ENCODE data around the gene ISG20L2. TPM values are rescaled to one million over a fixed set of nuclear protein-coding genes. Genes with fewer than 3 reads are reported as not detected.

Gene ISG20L2
- total and polyA plus RNA-seq, 4 experiments from 2014 or later, result 11.4 to 53.1 (median 33.6) TPM

DNA sequence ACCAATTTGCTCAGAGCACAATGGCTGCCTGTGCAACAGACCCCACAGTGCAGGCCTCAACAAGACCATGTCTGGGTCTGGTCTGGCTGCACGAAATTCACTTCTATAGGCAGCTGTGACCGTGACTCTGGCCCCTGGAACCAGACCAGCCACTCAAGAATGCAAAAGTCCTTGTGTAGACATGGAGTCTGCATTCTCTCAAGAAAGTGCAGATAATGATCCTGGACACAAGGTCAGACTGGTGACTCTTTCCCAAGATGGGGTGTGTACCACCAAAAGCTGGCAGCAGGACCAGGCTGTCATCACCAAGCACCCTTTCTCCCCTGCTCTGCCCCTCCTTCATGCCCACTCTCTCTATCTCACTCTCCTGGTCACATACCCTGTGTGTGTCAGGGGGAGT is 7.4 kb downstream of the ISG20L2 start:
- Histone ChIP-seq H3K9me3 (ENCODE audit: control insufficient read depth in 1 of 2, low read length in 2 of 2) (no peaks in the 10 kb centered on the region), H3K27ac (ENCODE audit: low read depth, low read length) (no peak overlapping the region), H3K36me3 (ENCODE audit: insufficient read depth, low read length) (peaks cover 44% of the 10 kb centered on the region), H3K4me1 (ENCODE audit: insufficient read depth, low read length) (peaks cover 30% of the 10 kb centered on the region), H3K4me3 (ENCODE audit: low read length in 2 of 2) (no peak overlapping the region), H3K27me3 (ENCODE audit: insufficient read depth, low read length) (no peaks in the 10 kb centered on the region)
- Mint-ChIP-seq H3K27ac (no peak overlapping the region), H3K9me3 (no peaks in the 10 kb centered on the region), H3K4me3 (no peak overlapping the region), H3K36me3 (peaks cover 31 to 48% of the 10 kb centered on the region in 2 donors), H3K27me3 (no peaks in the 10 kb centered on the region), H3K4me1 (peaks cover 0 to 20% (median 13%) of the 10 kb centered on the region in 4 donors)
- intact Hi-C loops (cut with micrococcal nuclease), result no loop called here
- POLR2A ChIA-PET (ENCODE audit: partially characterized antibody), result interaction anchor here (1.2 to 1.6 kb wide), 2 partner anchors 14 to 20 kb away, joined by 3 to 4 read pairs; partner anchors contain the start of gene MRPL24
- CTCF ChIA-PET (ENCODE audit: partially characterized antibody), result interaction anchor here (0.9 to 14.1 kb wide), 3 partner anchors 10 to 33 kb away, joined by 3 to 146 read pairs (median 10); partner anchors contain the start of gene CRABP2
- no peak for DNase-seq

DNA sequence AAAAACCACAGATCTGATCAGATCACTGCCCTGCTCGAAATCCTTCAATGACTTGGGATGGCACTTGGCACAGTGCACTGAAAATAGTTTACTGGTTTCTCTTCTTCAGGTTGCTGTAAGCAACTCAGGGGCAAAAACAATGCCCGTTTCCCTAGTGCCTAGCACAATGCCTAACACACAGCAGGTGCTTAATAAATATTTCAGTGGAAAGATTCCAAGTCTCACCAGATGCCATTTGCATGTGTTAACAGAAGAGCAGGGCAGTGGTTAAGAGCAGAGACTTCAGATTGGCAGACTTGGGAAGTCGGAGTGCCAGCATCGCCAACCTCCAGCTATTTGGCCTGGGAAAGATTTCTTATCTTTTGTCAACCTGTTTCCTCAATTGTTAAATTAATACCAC is 11.2 kb downstream of the ISG20L2 start:
- CTCF ChIA-PET (ENCODE audit: partially characterized antibody), result interaction anchor here (1.5 to 14.1 kb wide), 3 partner anchors 9 to 29 kb away, joined by 6 to 146 read pairs (median 25); partner anchors contain the start of gene CRABP2
- Mint-ChIP-seq H3K4me1 (peaks cover 3 to 10% (median 6%) of the 10 kb centered on the region in 4 donors), H3K9me3 (no peaks in the 10 kb centered on the region), H3K4me3 (no peak overlapping the region), H3K27ac (no peak overlapping the region), H3K27me3 (no peaks in the 10 kb centered on the region), H3K36me3 (peaks cover 21 to 41% of the 10 kb centered on the region in 2 donors)
- H3K36me3 ChIP-seq (ENCODE audit: insufficient read depth, low read length), result peaks cover 16% of the 10 kb centered on the region
- H3K9me3 ChIP-seq (ENCODE audit: control insufficient read depth in 1 of 2, low read length in 2 of 2), result no peaks in the 10 kb centered on the region
- no peaks in the 10 kb centered on the region for H3K4me1 ChIP-seq (ENCODE audit: insufficient read depth, low read length)
- no peak overlapping the region for H3K4me3 ChIP-seq (ENCODE audit: low read length in 2 of 2)
- no peaks in the 10 kb centered on the region for H3K27me3 ChIP-seq (ENCODE audit: insufficient read depth, low read length)
- no peak overlapping the region for H3K27ac ChIP-seq (ENCODE audit: low read depth, low read length)
- POLR2A ChIA-PET (ENCODE audit: partially characterized antibody), result interaction anchor here (0.9 to 1.0 kb wide), 2 partner anchors 11 kb away, joined by 3 read pairs; partner anchors contain the start of genes CRABP2 and METTL25B
- DNase-seq, result no peak
- intact Hi-C loops (cut with micrococcal nuclease), result no loop called here

GRCh38 chr1:156714830-156715229 is 13.7 kb downstream of the ISG20L2 start:
- Mint-ChIP-seq H3K4me1 (peaks cover 3 to 8% (median 6%) of the 10 kb centered on the region in 4 donors), H3K27ac (peak overlapping the region in 2 of 7 donors; percentile 0 to 57)
- H3K27ac ChIP-seq (ENCODE audit: low read depth, low read length), result no peak overlapping the region

GRCh38 chr1:156712626-156713025 is 15.9 kb downstream of the ISG20L2 start:
- Histone ChIP-seq H3K9me3 (ENCODE audit: control insufficient read depth in 1 of 2, low read length in 2 of 2) (no peaks in the 10 kb centered on the region), H3K4me3 (ENCODE audit: low read length in 2 of 2) (no peak overlapping the region), H3K27me3 (ENCODE audit: insufficient read depth, low read length) (no peaks in the 10 kb centered on the region), H3K4me1 (ENCODE audit: insufficient read depth, low read length) (no peaks in the 10 kb centered on the region), H3K27ac (ENCODE audit: low read depth, low read length) (no peak overlapping the region), H3K36me3 (ENCODE audit: insufficient read depth, low read length) (no peaks in the 10 kb centered on the region)
- intact Hi-C loops (cut with micrococcal nuclease), result no loop called here
- no peak for DNase-seq
- peaks cover 3 to 20% (median 7%) of the 10 kb centered on the region in 4 donors for H3K4me1 Mint-ChIP-seq
- POLR2A ChIA-PET (ENCODE audit: partially characterized antibody), result interaction anchor here (1.2 kb wide), 1 partner anchor 8 kb away, joined by 3 read pairs; no protein-coding TSS in a partner anchor
- no peak overlapping the region for H3K27ac Mint-ChIP-seq
- H3K36me3 Mint-ChIP-seq, result peaks cover 10 to 16% of the 10 kb centered on the region in 2 donors
- CTCF ChIA-PET (ENCODE audit: partially characterized antibody), result interaction anchor here (4.1 to 14.1 kb wide), 2 partner anchors 14 to 24 kb away, joined by 22 to 146 read pairs; no protein-coding TSS in a partner anchor
- H3K27me3 Mint-ChIP-seq, result no peaks in the 10 kb centered on the region
- no peak overlapping the region for H3K4me3 Mint-ChIP-seq
- H3K9me3 Mint-ChIP-seq, result no peaks in the 10 kb centered on the region

More at GRCh38 chr1:156714830-156715229, 13.7 kb downstream of the ISG20L2 start:
- no peaks in the 10 kb centered on the region for H3K27me3 Mint-ChIP-seq
- no peaks in the 10 kb centered on the region for H3K9me3 Mint-ChIP-seq
- H3K4me3 ChIP-seq (ENCODE audit: low read length in 2 of 2), result no peak overlapping the region
- H3K4me1 ChIP-seq (ENCODE audit: insufficient read depth, low read length), result no peaks in the 10 kb centered on the region
- intact Hi-C loops (cut with micrococcal nuclease), result no loop called here
- no peaks in the 10 kb centered on the region for H3K9me3 ChIP-seq (ENCODE audit: control insufficient read depth in 1 of 2, low read length in 2 of 2)
- no peaks in the 10 kb centered on the region for H3K36me3 ChIP-seq (ENCODE audit: insufficient read depth, low read length)
- H3K4me3 Mint-ChIP-seq, result no peak overlapping the region
- no peaks in the 10 kb centered on the region for H3K27me3 ChIP-seq (ENCODE audit: insufficient read depth, low read length)
- DNase-seq, result no peak
- POLR2A ChIA-PET (ENCODE audit: partially characterized antibody), result interaction anchor here (0.7 to 1.6 kb wide), 4 partner anchors 11 to 25 kb away, joined by 3 to 7 read pairs (median 4); partner anchors contain the start of genes ISG20L2 and METTL25B
- H3K36me3 Mint-ChIP-seq, result peaks cover 10 to 22% of the 10 kb centered on the region in 2 donors
- CTCF ChIA-PET (ENCODE audit: partially characterized antibody), result interaction anchor here (2.3 to 14.1 kb wide), 3 partner anchors 9 to 27 kb away, joined by 20 to 146 read pairs (median 25); partner anchors contain the start of gene CRABP2

DNA sequence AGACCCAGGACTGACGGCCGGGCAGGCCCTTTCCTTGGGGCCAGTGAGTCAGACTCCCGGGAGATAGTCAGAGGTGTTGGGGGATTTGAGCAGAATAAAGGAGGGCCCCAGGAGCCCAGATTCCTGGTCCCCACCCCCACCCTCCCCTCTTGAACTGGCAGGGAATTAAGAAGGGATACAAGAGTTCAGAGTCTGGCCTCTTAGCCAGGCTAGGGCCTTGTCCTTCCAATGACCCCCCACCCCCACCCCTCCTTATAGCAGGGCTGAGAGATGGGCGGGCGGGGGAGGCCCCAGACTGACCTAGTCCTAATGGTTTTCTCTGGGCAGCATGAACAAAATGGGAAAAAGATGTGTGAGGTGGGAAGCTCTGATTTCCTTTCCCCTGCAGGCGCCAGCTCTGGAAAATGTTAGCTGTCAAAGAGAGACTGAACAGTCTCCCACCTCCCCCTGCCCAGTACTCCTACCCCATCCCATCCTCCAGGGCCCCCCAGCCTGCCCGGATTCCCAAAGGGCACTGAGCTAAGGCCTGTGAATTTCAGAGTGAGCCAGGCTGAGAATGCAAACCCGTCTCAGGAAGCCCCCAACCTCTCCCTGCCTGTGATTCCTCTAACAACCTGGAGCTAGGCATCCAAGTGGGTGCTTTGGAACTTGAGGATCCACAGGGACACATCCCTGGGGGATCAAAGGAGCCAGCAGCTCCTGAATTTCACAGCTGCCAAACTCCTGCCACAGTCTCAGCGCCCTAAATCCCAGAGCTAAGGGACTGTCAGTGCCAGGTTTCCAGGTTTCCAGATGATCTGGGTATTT is 17.4 kb downstream of the ISG20L2 start:
- CTCF ChIA-PET (ENCODE audit: partially characterized antibody), result interaction anchor here (0.7 to 14.1 kb wide), 8 partner anchors 10 to 87 kb away, joined by 3 to 146 read pairs (median 3); no protein-coding TSS in a partner anchor
- peak overlapping the region in 1 of 7 donors; percentile 23 for H3K27ac Mint-ChIP-seq

DNA sequence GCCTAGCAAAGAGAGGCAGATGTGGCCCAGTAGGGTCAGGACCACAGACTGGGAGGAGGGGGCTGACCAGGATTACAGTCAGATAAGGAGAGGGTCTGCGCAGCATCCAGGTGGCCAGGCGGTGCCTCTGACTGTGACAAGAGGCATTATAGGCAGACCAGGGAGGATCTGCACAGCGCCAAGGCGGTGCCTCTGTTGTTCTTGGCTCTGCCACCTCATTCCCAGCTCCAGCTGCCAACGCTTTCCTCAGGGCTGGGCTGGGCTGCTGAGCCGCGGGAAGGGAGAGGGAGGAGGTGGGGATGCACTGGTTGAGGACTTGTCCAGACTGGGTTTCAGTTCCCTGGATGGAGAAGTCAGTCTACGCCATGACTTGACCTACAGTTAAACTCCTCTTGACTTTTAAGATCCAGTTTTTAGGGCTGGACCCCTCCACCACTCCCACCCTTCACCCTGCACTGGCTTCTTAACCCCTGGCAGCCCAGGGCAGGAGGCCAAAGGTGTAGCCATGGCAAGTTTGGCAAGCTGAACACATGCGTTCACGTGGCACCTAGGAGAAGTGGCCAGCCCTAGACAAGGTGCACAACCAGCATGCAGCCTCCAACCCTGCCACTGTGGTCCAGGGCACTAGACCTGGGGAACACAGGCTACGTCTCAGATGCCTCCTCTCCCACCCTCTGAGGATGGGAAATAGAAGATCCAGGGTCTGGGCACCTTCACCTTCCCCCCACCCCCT is 18.6 kb downstream of the ISG20L2 start:
- no peak for DNase-seq
- ChIA-PET POLR2A (ENCODE audit: partially characterized antibody) (no interaction called here), CTCF (ENCODE audit: partially characterized antibody) (interaction anchor here (1.3 to 14.1 kb wide), 3 partner anchors 17 to 49 kb away, joined by 3 to 146 read pairs (median 22); no protein-coding TSS in a partner anchor)
- Histone ChIP-seq H3K4me1 (ENCODE audit: insufficient read depth, low read length) (peaks cover 26% of the 10 kb centered on the region), H3K36me3 (ENCODE audit: insufficient read depth, low read length) (no peaks in the 10 kb centered on the region), H3K27me3 (ENCODE audit: insufficient read depth, low read length) (no peaks in the 10 kb centered on the region), H3K9me3 (ENCODE audit: control insufficient read depth in 1 of 2, low read length in 2 of 2) (no peaks in the 10 kb centered on the region), H3K27ac (ENCODE audit: low read depth, low read length) (no peak overlapping the region), H3K4me3 (ENCODE audit: low read length in 2 of 2) (no peak overlapping the region)
- Mint-ChIP-seq H3K36me3 (peaks cover 0 to 5% of the 10 kb centered on the region in 2 donors), H3K4me3 (no peak overlapping the region), H3K27ac (peak overlapping the region in 2 of 7 donors; percentile 37 to 48), H3K27me3 (no peaks in the 10 kb centered on the region), H3K9me3 (no peaks in the 10 kb centered on the region), H3K4me1 (peaks cover 8 to 37% (median 20%) of the 10 kb centered on the region in 4 donors)
- intact Hi-C loops (cut with micrococcal nuclease), result loop anchor here (10.0 kb wide), 1 partner anchor 85 kb away; no protein-coding TSS in a partner anchor

More for the DNA sequence above, 17.4 kb downstream of the ISG20L2 start:
- Mint-ChIP-seq H3K36me3 (peaks cover 6 to 11% of the 10 kb centered on the region in 2 donors), H3K4me3 (no peak overlapping the region), H3K27me3 (no peaks in the 10 kb centered on the region), H3K4me1 (peaks cover 11 to 30% (median 16%) of the 10 kb centered on the region in 4 donors), H3K9me3 (no peaks in the 10 kb centered on the region)
- H3K4me3 ChIP-seq (ENCODE audit: low read length in 2 of 2), result no peak overlapping the region
- no peaks in the 10 kb centered on the region for H3K27me3 ChIP-seq (ENCODE audit: insufficient read depth, low read length)
- no peaks in the 10 kb centered on the region for H3K36me3 ChIP-seq (ENCODE audit: insufficient read depth, low read length)
- intact Hi-C loops (cut with micrococcal nuclease), result no loop called here
- no peak for DNase-seq
- no peak overlapping the region for H3K27ac ChIP-seq (ENCODE audit: low read depth, low read length)
- POLR2A ChIA-PET (ENCODE audit: partially characterized antibody), result interaction anchor here (1.0 to 1.2 kb wide), 2 partner anchors 15 to 21 kb away, joined by 3 read pairs; no protein-coding TSS in a partner anchor
- H3K9me3 ChIP-seq (ENCODE audit: control insufficient read depth in 1 of 2, low read length in 2 of 2), result no peaks in the 10 kb centered on the region
- peaks cover 13% of the 10 kb centered on the region for H3K4me1 ChIP-seq (ENCODE audit: insufficient read depth, low read length)
